Spinal cord (tissue), 10 donors: ENCODE data around the gene RRP9. TPM values are rescaled to one million over a fixed set of nuclear protein-coding genes. Genes with fewer than 3 reads are reported as not detected.

Experiments
- DNase-seq, 6 donors: peaks; one replicate each; pipeline versions ENCODE4 v3.0.0 to v3.0.0-alpha.2; 2013 to 2015; ENCODE audit warnings: low spot score in 6 of 6, low read depth in 4 of 6
- H3K27ac ChIP-seq: one replicate; pipeline ENCODE4 v1.5.1; 2013; ENCODE audit warnings: low read depth, low read length, control low read depth
- H3K27me3 ChIP-seq: one replicate; pipeline ENCODE4 v1.6.1; 2013; ENCODE audit warnings: low read length; ENCODE audit not compliant: control insufficient read depth, insufficient read depth
- H3K36me3 ChIP-seq: one replicate; pipeline ENCODE4 v1.6.1; 2013; ENCODE audit warnings: low read length; ENCODE audit not compliant: control insufficient read depth, insufficient read depth
- H3K4me1 ChIP-seq: one replicate; pipeline ENCODE4 v1.6.1; 2013; ENCODE audit warnings: low read length; ENCODE audit not compliant: control insufficient read depth, insufficient read depth
- H3K4me3 ChIP-seq: one replicate; pipeline ENCODE4 v1.5.1; 2013; ENCODE audit warnings: low read depth, low read length, control low read depth
- H3K9me3 ChIP-seq: one replicate; pipeline ENCODE4 v1.6.1; 2013; ENCODE audit warnings: low read length; ENCODE audit not compliant: control insufficient read depth, insufficient read depth
- WGBS: methylation state at CpG from one replicate; pipeline ENCODE4 v1.1.5; 2013; ENCODE audit warnings: missing lambda C conversion rate; ENCODE audit not compliant: insufficient coverage; 5-methylcytosine and 5-hydroxymethylcytosine counted together
- polyA plus RNA-seq, 2 donors: library from polyadenylated mRNA; unstranded; fragments of 120-200 nt; gene quantifications; one replicate each; pipeline ENCODE4 v1.2.1, GENCODE V29; 2013; ENCODE audit not compliant: insufficient read length in 2 of 2
- total RNA-seq, 2 donors: library from RNA; depleted of rRNA in 1 of 2; stranded (reverse); fragments of 120-200 nt in 1 of 2; fragments of >200 nt in 1 of 2; gene quantifications; one replicate each; pipeline versions ENCODE4 v1.2.3 to v1.2.4, GENCODE V29; 2013 to 2014
- donor health status: healthy.

RRP9 gene
- total and polyA plus RNA-seq, 4 donors: 10.2 to 22.7 (median 17.7) TPM

DNA sequence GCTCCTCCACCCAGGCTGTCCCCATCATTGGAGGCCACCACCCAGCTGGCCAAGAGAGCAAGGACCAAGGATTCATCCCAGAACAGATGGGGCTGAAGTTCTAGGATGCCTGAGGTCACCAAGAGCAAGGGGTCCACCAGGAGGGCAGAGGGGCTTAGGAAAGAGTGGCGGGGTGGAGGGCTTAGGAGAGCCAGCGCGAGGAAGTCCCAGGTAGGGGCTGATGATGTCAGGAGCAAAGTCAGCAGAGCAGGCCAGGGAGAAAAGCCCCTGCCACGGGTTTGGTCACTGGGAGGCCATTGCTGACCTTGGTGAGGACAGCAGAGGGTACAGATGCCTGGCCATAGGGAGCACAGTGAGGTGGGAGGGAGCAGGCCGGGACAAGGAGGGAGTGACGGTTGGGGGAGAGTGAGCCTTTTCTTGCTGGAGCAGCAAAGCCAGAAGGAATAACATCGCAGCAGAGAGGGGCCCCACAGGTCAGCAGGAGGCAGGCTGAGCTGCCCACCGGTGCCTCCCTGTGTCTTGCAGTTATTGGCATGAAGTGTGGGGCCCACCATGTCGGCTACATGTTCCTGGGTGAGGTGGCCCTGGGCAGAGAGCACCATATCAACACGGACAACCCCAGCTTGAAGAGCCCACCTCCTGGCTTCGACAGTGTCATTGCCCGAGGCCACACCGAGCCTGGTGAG is 5.7 kb upstream of the RRP9 start:
- no peaks in the 10 kb centered on the region for H3K27me3 ChIP-seq
- no peaks in the 10 kb centered on the region for H3K9me3 ChIP-seq
- H3K27ac ChIP-seq: no peak overlapping the region
- H3K4me3 ChIP-seq: no peak overlapping the region
- WGBS: 63% methylated on average over 13 of the region's 13 CpGs
- peaks cover 10% of the 10 kb centered on the region for H3K4me1 ChIP-seq
- DNase-seq: no peak
- peaks cover 44% of the 10 kb centered on the region for H3K36me3 ChIP-seq

GRCh38 chr3:51946796-51947195 is 5.1 kb upstream of the RRP9 start:
- Histone ChIP-seq H3K36me3 (peaks cover 44% of the 10 kb centered on the region), H3K4me1 (peaks cover 14% of the 10 kb centered on the region), H3K27ac (no peak overlapping the region), H3K27me3 (no peaks in the 10 kb centered on the region), H3K4me3 (no peak overlapping the region), H3K9me3 (no peaks in the 10 kb centered on the region)
- WGBS: 61% methylated on average over 3 of the region's 4 CpGs
- no peak for DNase-seq

- Histone ChIP-seq H3K4me3 (no peak overlapping the region), H3K4me1 (peaks cover 19% of the 10 kb centered on the region), H3K36me3 (peaks cover 44% of the 10 kb centered on the region), H3K27me3 (no peaks in the 10 kb centered on the region), H3K9me3 (no peaks in the 10 kb centered on the region), H3K27ac (no peak overlapping the region)
- WGBS: 94% methylated on average over 14 of the region's 14 CpGs
- DNase-seq: no peak
These were observed 4.4 kb upstream of the RRP9 start for GRCh38 chr3:51945926-51946705.

DNA sequence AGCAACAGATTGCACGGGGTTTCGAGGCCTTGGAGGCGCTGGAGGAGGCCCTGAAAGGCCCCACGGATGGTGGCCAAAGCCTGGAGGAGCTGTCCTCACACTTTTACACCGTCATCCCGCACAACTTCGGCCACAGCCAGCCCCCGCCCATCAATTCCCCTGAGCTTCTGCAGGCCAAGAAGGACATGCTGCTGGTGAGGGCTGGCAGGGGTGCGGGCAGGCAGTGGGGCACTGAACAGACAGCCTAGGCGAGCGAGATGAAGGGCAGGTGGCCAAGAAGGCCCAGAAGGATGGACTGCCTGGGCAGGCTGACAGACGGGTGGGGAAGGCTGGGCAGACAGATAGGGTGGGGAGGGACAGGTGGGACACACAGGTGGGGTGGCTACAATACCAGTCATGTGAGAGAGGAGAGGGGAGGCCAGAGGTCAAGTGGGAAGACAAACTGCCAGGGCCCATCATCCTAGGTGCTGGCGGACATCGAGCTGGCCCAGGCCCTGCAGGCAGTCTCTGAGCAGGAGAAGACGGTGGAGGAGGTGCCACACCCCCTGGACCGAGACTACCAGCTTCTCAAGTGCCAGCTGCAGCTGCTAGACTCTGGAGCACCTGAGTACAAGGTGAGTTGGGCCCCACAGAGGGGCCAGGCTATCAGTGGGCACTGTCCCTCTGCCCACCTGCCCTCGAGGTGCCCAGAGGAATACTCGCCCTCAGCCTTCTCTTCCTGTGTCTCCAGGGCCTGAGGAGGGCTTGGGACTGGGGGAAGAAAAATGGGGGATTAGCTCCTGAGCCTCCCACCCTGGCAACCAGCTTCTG is 3.5 kb upstream of the RRP9 start:
- no peak for DNase-seq
- Histone ChIP-seq H3K9me3 (no peaks in the 10 kb centered on the region), H3K4me3 (no peak overlapping the region), H3K36me3 (peaks cover 44% of the 10 kb centered on the region), H3K27me3 (no peaks in the 10 kb centered on the region), H3K4me1 (peaks cover 27% of the 10 kb centered on the region), H3K27ac (no peak overlapping the region)
- 89% methylated on average over 15 of the region's 18 CpGs for WGBS

GRCh38 chr3:51944451-51945021 is 2.8 kb upstream of the RRP9 start:
- WGBS: 94% methylated on average over 11 of the region's 11 CpGs
- H3K36me3 ChIP-seq: peaks cover 44% of the 10 kb centered on the region
- no peak for DNase-seq

DNA sequence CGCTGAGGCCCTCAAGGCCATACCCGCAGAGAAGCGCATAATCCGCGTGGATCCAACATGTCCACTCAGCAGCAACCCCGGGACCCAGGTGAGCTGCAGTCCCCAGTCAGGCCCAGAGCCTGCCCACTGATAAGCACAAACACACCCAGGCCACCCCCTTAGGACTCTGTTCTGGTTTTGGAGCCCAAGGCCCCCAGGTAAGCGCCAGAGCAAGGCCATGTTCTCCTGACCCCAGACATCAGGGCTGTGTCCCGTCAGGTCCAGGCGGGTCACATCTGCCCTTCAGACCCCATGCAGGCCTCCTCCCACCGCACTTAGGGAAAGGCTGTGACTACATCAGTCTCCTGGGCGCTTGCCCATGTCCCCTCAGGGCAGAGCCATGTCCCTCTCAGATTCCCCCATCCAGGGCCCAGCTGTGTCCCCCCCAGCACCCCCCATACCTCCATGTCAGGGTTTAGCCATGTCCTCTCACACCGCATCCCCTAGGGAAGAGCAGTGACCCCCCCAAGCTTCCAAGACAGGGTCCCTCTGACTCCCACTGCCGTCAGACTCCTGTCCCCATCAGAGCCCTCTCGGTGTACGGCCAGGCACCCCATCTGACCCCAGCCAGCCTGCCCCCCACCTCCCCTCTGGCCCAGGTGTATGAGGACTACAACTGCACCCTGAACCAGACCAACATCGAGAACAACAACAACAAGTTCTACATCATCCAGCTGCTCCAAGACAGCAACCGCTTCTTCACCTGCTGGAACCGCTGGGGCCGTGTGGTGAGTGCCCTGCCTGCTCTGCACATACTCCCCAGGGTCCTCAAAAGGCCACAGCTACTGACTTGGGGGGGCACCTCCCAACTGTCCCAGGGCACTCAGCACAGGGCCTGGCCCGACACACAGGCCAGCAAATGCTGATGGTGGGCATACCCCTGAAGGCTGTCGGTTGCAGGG is 2.0 kb upstream of the RRP9 start:
- no peaks in the 10 kb centered on the region for H3K9me3 ChIP-seq
- H3K36me3 ChIP-seq: peaks cover 45% of the 10 kb centered on the region
- WGBS: 93% methylated on average over 21 of the region's 21 CpGs
- H3K27ac ChIP-seq: no peak overlapping the region
- H3K4me3 ChIP-seq: no peak overlapping the region
- H3K4me1 ChIP-seq: peaks cover 30% of the 10 kb centered on the region
- DNase-seq: no peak
- no peaks in the 10 kb centered on the region for H3K27me3 ChIP-seq

More at GRCh38 chr3:51944451-51945021, 2.8 kb upstream of the RRP9 start:
- no peak overlapping the region for H3K4me3 ChIP-seq
- peaks cover 30% of the 10 kb centered on the region for H3K4me1 ChIP-seq
- no peaks in the 10 kb centered on the region for H3K27me3 ChIP-seq
- no peaks in the 10 kb centered on the region for H3K9me3 ChIP-seq
- no peak overlapping the region for H3K27ac ChIP-seq

DNA sequence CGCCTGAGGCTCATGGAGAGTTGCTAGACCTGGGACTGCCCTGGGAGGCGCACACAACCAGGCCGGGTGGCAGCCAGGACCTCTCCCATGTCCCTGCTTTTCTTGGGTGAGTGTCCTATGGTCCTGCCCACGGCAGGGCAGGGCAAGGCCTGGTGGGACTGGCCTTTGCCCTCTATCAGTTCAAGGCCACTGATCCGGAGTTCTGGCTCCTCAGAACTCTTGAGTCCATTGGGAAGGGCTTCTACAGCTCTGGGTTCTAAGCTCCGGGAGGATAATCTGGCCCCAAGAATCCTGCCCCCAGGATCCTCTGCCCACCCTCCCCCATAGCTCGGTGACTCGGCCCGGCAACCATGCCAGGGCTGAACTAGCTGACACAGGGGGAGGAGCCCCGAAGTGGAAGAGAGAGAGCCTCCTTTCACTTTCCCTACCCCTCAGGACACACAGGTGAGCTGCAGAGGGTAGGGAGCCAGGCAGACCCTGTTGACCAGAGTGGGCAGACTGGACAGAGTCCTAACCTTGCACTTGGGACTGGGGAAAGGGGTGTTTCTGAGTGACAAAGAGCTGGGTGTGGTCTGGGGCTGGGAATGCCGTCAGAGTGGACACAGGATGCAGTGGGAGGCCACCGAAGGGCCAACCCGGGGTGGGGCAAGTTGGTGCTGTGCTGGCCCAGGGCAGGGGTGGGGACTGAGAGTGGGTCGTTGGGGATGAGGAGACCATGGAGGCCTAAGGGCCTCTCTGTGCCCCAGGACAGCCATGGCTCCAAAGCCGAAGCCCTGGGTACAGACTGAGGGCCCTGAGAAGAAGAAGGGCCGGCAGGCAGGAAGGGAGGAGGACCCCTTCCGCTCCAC is 1.1 kb upstream of the RRP9 start:
- Histone ChIP-seq H3K4me1 (peaks cover 30% of the 10 kb centered on the region), H3K4me3 (peak overlapping the region; percentile 65), H3K9me3 (no peaks in the 10 kb centered on the region), H3K27me3 (no peaks in the 10 kb centered on the region), H3K36me3 (peaks cover 47% of the 10 kb centered on the region), H3K27ac (peak overlapping the region; percentile 89)
- WGBS: 75% methylated on average over 10 of the region's 17 CpGs
- no peak for DNase-seq

GRCh38 chr3:51941463-51941797 is 274 bp downstream of the RRP9 start:
- Histone ChIP-seq H3K36me3 (peaks cover 56% of the 10 kb centered on the region), H3K9me3 (no peaks in the 10 kb centered on the region), H3K27me3 (no peaks in the 10 kb centered on the region), H3K4me3 (peak overlapping the region; percentile 69), H3K27ac (no peak overlapping the region), H3K4me1 (peaks cover 30% of the 10 kb centered on the region)
- WGBS: 0% methylated on average over 20 of the region's 20 CpGs
- no peak for DNase-seq
